ENCODE measurements around the gene LYST.
A peak's percentile ranks its signal among the peaks of the same experiment; 100 is the strongest.
"Not testable (repeated sequence)": the region's sequence is repeated elsewhere in the genome, so short reads cannot be mapped to it uniquely, and the experiment has no call there.

Gene LYST

DNA sequence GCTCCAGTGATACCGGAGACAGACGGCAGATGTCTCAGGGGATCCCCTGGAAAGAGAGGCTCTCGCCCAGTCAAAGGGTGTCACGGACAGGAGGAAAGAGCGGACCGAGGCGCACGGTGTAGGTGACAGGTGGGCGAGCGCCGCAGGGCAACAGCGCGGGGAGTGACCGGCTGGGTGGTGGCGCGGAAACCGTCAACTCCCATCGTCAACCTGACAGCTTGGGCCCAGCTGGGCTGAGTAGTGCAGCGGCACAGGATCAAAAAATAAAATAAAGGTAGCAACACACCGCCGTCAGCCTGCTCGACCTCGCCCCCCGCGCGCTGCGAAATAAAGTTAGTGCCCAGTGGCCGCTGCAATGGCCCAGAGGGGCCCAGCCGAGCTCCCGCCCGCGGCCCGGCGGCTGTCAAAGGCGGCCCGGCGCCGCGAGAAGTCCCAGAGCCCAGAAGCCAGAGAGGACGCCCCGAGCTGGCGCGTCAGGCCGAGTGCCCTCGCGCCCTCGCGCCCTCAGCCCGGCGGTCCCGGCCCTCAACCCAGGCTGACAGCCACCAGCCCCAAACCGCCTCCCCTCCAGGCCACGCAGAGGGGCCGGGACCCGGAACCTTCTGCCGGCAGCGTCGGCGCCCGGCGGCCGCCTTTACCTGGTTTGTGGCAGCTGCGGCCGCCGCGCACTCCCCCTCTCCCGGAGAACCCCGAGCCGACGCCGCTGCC lies at the start of gene LYST:
LYST (minus strand) TSS at position 702 of the 708 bp plus-strand sequence. CDS start 36,489 bp downstream, outside the sequence.
- DNase-seq (ENCODE audit: low read depth), result no peak

GRCh38 chr1:235915489-235915888 lies 48.8 kb upstream of the LYST start:
- not testable (repeated sequence) for DNase-seq (ENCODE audit: low read depth)

DNA sequence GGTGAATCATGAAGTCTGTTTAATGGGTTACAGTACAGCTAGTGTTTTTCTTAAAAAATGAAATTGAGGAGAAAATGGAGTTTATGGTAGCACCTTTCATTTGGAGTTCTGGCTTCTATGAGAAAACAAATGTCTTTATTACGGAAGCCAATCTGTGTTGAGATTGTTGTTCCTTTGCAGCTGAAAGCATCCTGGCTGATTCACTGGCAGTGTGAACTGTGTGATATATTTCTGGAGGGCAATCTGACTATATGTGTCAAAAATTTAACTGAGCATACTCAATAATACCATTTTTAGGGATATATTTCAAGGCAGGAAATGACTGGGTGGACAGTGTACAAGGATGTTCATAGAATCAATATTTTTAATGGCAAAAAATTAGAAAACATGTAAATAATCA lies 46.6 kb upstream of the LYST start:
- DNase-seq (ENCODE audit: low read depth), result no peak

DNA sequence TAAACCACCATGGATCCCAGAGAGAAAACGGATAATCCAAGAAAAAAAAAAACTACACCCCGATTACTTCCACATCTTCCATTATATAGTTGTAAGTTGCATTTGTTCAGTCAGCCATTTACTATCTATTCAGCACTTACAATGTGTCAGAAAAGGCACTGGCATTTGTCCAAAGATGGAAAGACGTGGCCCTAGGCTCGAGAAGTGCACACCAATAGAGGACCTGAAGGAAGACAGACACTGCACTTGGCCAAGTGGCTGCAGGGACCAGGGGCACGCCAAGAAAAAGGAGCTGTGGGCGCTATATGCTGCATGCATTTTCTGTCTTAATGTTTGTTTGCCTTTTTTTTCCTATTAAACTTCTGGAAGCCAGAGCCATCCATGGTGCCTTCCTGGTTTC lies 45.2 kb upstream of the LYST start:
- DNase-seq (ENCODE audit: low read depth), result no peak

DNA sequence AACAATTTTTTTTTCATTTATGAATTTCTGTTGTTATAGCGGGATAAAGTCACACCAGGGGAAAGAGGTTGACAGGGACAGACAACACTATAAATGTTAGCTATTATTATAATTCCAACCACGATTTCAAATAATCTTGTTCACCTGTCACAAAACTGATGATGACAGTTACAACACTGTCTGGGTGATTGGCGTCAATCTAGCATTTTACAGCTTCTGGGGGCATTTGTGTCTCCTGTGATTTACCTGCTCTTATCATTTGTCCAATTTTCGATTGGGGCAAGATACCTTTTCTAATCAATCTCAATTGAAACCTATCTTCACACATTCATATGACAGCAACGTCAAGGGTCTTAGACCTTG lies 44.6 kb upstream of the LYST start:
- DNase-seq (ENCODE audit: low read depth), result no peak

GRCh38 chr1:235910357-235911299 lies 43.9 kb upstream of the LYST start:
- DNase-seq (ENCODE audit: low read depth), result peak; percentile 90

DNA sequence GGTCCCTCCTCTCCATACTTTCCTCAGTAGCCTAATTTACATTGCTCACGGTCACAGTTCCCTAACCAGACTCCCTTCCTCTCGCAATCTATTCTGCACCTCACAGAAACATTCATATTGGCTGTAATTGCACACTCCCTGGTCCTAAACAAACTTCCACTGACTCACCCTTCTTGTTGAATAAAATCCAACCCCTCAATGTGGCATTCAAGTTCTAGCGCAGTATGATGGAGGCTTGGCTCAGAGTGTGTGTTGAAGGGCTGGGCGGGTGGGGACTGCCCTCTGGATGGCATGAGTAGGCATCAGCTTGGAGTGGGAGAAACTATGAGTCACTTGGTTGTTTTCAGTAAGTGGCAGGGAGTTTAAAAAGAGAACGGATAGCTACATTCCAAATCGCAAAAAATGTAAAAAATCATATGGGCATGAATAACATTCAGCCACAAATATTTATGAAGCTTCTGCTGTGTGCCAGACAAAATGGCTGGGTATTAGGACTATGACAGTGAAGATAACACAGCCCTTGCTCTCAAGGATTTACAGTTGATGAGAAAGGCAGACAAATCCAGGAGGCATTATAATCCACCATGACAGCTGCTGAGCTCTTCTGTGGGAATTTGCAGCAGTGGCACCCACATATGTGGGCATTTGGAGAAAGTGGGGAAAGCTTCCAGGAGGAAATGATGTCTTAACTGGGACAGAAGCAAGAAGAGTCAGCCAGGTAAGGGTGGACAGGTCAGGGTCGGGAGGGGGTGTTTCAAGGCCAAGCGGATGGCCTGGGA lies 42.2 kb upstream of the LYST start:
- peak; percentile 77 for DNase-seq (ENCODE audit: low read depth)

GRCh38 chr1:235907897-235908240 lies 41.2 kb upstream of the LYST start:
- DNase-seq (ENCODE audit: low read depth), result no peak

DNA sequence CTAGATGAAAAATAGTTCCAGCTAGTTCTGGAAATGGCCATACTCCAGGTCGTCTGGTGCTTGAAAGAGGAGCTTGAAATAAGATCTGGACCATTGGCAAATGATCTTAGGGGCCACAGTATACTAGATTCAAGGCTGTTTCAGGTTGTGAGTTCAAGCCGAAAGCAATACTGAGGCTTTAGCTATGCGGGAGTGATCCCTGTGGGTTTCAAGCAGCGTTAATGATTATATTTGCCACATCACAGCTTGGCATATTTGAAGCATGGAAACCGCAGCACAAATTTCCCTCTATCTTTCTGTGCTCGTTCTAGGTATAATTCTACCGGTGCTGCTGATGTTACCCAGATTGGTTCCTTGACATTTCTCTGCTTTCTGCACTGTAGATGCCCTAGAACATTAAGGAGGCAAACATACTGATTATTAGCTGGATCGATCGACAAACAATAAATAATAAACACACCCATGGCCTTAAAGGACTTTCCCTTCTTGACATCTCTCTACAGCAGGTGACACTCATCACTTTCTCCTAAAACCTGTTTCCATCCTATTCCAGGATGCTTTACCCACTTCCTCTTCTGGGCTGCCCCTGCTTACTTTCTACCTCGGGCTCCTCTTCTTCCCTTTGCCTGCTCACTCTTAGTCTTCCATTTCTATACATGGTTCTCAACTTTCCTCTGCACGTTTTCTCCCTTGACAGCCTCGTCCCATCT lies 40.6 kb upstream of the LYST start:
- no peak for DNase-seq (ENCODE audit: low read depth)

GRCh38 chr1:235906436-235906835 lies 39.7 kb upstream of the LYST start:
- DNase-seq (ENCODE audit: low read depth), result no peak

DNA sequence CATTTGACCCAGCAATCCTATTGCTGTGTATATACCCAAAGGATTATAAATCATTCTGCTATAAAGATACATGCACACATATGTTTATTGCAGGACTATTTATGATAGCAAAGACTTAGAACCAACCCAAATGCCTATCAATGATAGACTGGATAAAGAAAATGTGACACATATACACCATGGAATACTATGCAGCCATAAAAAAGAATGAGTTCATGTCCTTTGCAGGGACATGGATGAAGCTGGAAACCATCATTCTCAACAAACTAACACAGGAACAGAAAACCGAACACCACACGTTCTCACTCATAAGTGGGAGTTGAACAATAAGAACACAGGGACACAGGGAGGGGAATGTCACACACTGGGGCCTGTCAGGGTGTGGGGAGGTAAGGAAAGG lies 37.1 kb upstream of the LYST start:
- not testable (repeated sequence) for DNase-seq (ENCODE audit: low read depth)

GRCh38 chr1:235902677-235903542 lies 36.2 kb upstream of the LYST start:
- peak; percentile 81 for DNase-seq (ENCODE audit: low read depth)

GRCh38 chr1:235901461-235901860 lies 34.8 kb upstream of the LYST start:
- DNase-seq (ENCODE audit: low read depth), result peak; percentile 94

- no peak for DNase-seq (ENCODE audit: low read depth)
These were observed 31.4 kb upstream of the LYST start for GRCh38 chr1:235898126-235898525.

DNA sequence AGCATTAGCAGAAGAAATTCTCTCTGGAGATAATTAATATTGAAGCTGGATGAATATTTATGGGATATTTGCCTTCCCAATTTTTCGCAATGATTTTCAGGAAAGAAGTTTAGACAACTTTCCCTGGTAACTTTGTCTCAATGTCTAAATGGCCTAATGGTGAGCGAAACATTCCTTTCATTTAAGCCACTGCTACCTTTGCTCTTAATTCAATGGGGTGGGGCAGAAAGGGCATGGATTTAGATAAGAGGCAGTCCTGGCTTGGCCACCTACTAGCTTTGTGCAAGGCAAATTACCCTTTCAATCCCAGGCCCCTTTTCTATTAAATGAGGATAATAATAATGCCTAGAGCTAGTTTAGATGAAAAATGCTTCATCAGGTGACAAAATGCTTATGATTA lies 27.1 kb upstream of the LYST start:
- no peak for DNase-seq (ENCODE audit: low read depth)

DNA sequence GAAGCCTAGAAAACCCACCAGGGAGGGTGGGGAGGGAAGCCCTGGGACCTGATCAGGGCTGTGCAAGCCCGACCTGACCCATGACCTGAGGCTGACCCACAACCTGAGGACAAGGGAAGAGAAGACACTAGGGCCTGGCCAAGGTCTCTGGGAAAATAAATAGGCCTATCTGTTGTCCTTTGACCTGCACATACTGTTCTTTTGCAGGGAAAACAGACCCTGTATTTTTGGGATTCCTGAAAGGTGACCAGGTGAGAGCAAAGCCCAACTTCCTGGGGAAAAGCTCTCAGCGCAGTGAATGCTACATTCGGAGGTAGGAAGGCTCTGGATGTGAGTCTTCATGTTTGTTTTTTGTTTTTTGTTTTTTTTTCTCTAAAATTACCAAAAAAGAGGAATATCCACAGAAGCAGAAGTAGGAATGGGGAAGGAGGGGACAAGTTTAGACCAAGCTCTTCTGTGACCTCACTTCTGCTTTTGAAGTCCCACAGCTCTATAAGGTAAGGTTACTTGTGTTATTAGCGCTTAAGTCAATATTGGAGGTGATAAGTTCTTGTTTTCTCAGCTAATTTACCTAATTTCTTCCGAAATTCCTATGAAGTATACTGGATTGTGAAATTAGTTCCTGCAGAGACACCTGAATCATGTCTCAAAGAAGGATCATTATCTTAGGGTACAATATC lies 26.2 kb upstream of the LYST start:
- DNase-seq (ENCODE audit: low read depth), result no peak

DNA sequence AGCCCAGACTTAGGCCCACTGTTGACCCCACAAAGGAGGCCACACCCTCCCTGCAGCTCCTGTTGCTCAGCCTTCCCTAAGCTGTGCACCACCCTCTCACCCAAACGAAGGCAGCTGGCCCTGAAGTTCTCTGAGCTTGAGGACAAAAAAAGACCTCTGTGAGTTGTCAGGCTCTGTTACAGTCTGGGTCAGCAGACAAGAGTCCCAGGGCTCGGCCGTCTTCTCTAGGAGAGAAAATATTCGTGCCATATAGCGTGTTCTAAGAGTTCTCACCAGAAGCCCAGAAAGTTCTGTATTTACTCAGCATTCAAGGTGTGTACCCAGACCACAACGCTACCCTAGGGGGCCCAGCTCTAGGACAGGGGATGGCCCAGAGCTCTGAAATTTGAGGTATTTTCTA lies 25.5 kb upstream of the LYST start:
- DNase-seq (ENCODE audit: low read depth), result no peak

DNA sequence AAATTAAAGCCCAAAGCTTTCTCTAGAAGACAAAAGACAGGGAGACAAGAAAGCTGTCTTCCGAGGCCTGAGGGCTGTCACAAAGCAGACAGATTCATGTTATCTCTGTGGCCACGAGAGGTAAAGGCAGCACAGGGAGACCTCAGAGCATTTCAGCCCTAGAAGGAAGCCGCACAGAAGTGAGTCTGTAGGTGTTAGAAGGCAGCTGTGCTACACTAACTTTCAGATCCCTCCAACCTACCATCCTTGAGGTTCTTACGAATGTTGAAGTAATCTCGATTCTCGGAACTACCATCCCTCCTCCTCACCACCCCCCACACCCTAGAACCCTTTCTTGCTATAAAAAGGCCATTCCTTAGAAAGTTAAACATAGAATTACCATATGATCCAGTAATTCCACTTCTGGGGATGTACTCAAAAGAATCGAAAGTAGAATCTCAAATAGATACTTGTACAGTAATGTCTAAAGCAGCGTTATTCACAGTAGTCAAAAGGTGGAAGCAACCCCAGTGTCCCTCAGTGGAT lies 21.5 kb upstream of the LYST start:
- no peak for DNase-seq (ENCODE audit: low read depth)

DNA sequence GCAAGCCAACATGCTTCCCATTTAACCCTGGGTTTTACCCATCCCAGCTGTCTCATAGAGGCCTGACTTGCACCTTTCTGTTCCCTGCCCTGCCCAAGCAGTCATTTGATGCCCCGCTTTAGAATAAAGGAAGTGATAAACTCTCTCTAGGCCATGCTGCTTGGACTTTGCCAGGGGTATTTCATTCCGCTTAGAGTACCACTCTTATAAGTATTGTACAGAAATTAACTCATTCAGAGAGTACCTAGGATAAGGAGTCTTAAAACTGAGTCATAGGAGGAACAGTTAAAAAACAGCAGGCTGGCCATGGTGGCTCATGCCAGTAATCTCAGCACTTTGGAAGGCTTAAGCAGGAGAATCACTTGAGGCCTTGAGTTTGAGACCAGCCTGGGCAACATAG lies 21.0 kb upstream of the LYST start:
- no peak for DNase-seq (ENCODE audit: low read depth)

- DNase-seq (ENCODE audit: low read depth), result no peak
These were observed 19.1 kb upstream of the LYST start for GRCh38 chr1:235885655-235886262.

All from GM04504 (cell line).